ENCODE measurements around the gene TOPBP1. TPM values are rescaled to one million over a fixed set of nuclear protein-coding genes. Genes with fewer than 3 reads are reported as not detected.

Gene TOPBP1
- total and polyA plus RNA-seq, 2 of the 8 experiments (the other 6 are each of a cell fraction or from before 2014, with no cell fraction given): 19.7 to 35.9 TPM

GRCh38 chr3:133655731-133656515 lies 5.8 kb downstream of the TOPBP1 start:
- H2AK5ac ChIP-seq (ENCODE audit: low read depth, low read length): no peak overlapping the region
- H2BK15ac ChIP-seq (ENCODE audit: low read length): no peak overlapping the region
- peaks cover 0 to 2% of the 10 kb centered on the region in 2 experiments for H4K20me1 ChIP-seq (replicated peaks in 1 of 2; ENCODE audit: control insufficient read depth in 1 of 2, insufficient read depth in 2 of 2, low read length in 2 of 2)
- POLR2A ChIA-PET (ENCODE audit: partially characterized antibody): interaction anchor here (2.1 kb wide), 1 partner anchor 16 kb away, joined by 6 read pairs; no protein-coding TSS in a partner anchor
- no peak overlapping the region for H3K23ac ChIP-seq (ENCODE audit: insufficient read length)
- H2AFZ ChIP-seq (ENCODE audit: low read length): no peak overlapping the region
- H3K56ac ChIP-seq (replicated peaks; ENCODE audit: insufficient read length, low read depth, low read length): no peak overlapping the region
- no peak overlapping the region for H3K9ac ChIP-seq (replicated peaks in 1 of 4; ENCODE audit: extremely low read depth in 1 of 4, low read depth in 3 of 4, low read length in 3 of 4)
- H3K27me3 ChIP-seq (replicated peaks in 1 of 4; ENCODE audit: control insufficient read depth in 3 of 4, extremely low read depth in 1 of 4, insufficient read depth in 3 of 4, low read length in 3 of 4): peaks cover 0 to 1% (median 0%) of the 10 kb centered on the region in 4 experiments; a peak in 1 of 7 replicates
- peaks cover 0 to 24% of the 10 kb centered on the region in 2 experiments; a peak in 3 of 4 replicates for H3K79me2 ChIP-seq (ENCODE audit: control insufficient read depth in 1 of 2, insufficient read depth in 2 of 2, low read length in 2 of 2)
- WGBS, 2 experiments (ENCODE audit: extremely low coverage in 1 of 2, insufficient coverage in 1 of 2, insufficient read length in 1 of 2, insufficient replicate concordance in 2 of 2, low coverage in 1 of 2, low lambda C conversion rate in 2 of 2, missing lambda C conversion rate in 1 of 2): 91% methylated on average over 4 of the region's 4 CpGs; no CpG with 5 or more reads in 1 of the 2 experiments
- no peak overlapping the region for H3K27ac ChIP-seq (ENCODE audit: low read depth, low read length)
- peaks cover 15 to 65% (median 38%) of the 10 kb centered on the region in 4 experiments for H3K36me3 ChIP-seq (ENCODE audit: control insufficient read depth in 2 of 4, insufficient read depth in 4 of 4, low read length in 3 of 4)
- no peak overlapping the region for H4K91ac ChIP-seq (replicated peaks; ENCODE audit: insufficient read length, low read length)
- no peak overlapping the region for H2BK5ac ChIP-seq (ENCODE audit: low read depth, low read length)
- H3K79me1 ChIP-seq (ENCODE audit: low read depth, low read length): peaks cover 3% of the 10 kb centered on the region
- H2BK20ac ChIP-seq (ENCODE audit: low read length): no peak overlapping the region
- no peak overlapping the region for H3K4ac ChIP-seq (replicated peaks; ENCODE audit: insufficient read length, low read depth, low read length)
- H3K14ac ChIP-seq (ENCODE audit: insufficient read length): no peak overlapping the region
- no peak overlapping the region for H3K18ac ChIP-seq (ENCODE audit: extremely low read depth, low read length)
- H3K23me2 ChIP-seq (ENCODE audit: low read depth, low read length): no peaks in the 10 kb centered on the region
- no peak overlapping the region for H4K8ac ChIP-seq (ENCODE audit: extremely low read depth, insufficient read depth, low read length)
- H3K4me2 ChIP-seq (ENCODE audit: insufficient read depth in 1 of 2, low read depth in 2 of 2, low read length in 2 of 2): no peak overlapping the region
- FAIRE-seq (no peak), DNase-seq (ENCODE audit: low read depth in 1 of 2, low spot score in 2 of 2) (no peak)
- no peak overlapping the region for H3K4me3 ChIP-seq (ENCODE audit: extremely low read depth in 1 of 4, insufficient read depth in 2 of 4, low read depth in 3 of 4, low read length in 4 of 4)
- CTCF ChIA-PET (ENCODE audit: partially characterized antibody): no interaction called here
- no peak overlapping the region for H2BK12ac ChIP-seq (ENCODE audit: low read depth, low read length)
- H4K5ac ChIP-seq (ENCODE audit: insufficient read length, low read depth, low read length): no peak overlapping the region
- TF ChIP-seq POLR2A (IDR thresholded peaks at IDR 0.05; ENCODE audit: control extremely low read depth in 1 of 2, low read depth in 2 of 2, low read length in 2 of 2): no peak
- no peak for TF ChIP-seq CBX8 (IDR thresholded peaks at IDR 0.05; ENCODE audit: borderline replicate concordance, low read depth, low read length)
- TF ChIP-seq JUN (IDR thresholded peaks at IDR 0.05; ENCODE audit: low read depth, low read length): no peak
- TF ChIP-seq TEAD4 (IDR thresholded peaks at IDR 0.05; ENCODE audit: low read depth, low read length): no peak
- no peak for TF ChIP-seq CHD1 (IDR thresholded peaks at IDR 0.05; ENCODE audit: low read depth, low read length)
- TF ChIP-seq ZNF274 (IDR thresholded peaks at IDR 0.05; ENCODE audit: borderline replicate concordance, extremely low read depth, low read length): no peak
- H3K9me3 ChIP-seq (ENCODE audit: insufficient read depth in 2 of 2, low read depth in 1 of 2, low read length in 1 of 2): no peaks in the 10 kb centered on the region
- H3K4me1 ChIP-seq (replicated peaks in 1 of 4; ENCODE audit: control insufficient read depth in 3 of 4, insufficient read depth in 4 of 4, low read length in 3 of 4): no peaks in the 10 kb centered on the region; a peak in 1 of 7 replicates
- H2BK120ac ChIP-seq (replicated peaks; ENCODE audit: low read depth, low read length): no peak overlapping the region

Data from H1 (cell line).